ENCODE measurements around the gene GPR32.
"Not testable (repeated sequence)": the region's sequence is repeated elsewhere in the genome, so short reads cannot be mapped to it uniquely, and the experiment has no call there.

Gene GPR32

GRCh38 chr19:50736338-50736737 lies 33.9 kb upstream of the GPR32 start:
- no peak overlapping the region for H3K4me3 ChIP-seq (ENCODE audit: low read depth, low read length)
- no peak for DNase-seq (ENCODE audit: low read depth)

GRCh38 chr19:50739132-50739913 lies 30.9 kb upstream of the GPR32 start:
- TF ChIP-seq, protein P1, sequence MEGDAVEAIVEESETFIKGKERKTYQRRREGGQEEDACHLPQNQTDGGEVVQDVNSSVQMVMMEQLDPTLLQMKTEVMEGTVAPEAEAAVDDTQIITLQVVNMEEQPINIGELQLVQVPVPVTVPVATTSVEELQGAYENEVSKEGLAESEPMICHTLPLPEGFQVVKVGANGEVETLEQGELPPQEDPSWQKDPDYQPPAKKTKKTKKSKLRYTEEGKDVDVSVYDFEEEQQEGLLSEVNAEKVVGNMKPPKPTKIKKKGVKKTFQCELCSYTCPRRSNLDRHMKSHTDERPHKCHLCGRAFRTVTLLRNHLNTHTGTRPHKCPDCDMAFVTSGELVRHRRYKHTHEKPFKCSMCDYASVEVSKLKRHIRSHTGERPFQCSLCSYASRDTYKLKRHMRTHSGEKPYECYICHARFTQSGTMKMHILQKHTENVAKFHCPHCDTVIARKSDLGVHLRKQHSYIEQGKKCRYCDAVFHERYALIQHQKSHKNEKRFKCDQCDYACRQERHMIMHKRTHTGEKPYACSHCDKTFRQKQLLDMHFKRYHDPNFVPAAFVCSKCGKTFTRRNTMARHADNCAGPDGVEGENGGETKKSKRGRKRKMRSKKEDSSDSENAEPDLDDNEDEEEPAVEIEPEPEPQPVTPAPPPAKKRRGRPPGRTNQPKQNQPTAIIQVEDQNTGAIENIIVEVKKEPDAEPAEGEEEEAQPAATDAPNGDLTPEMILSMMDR (IDR thresholded peaks at IDR 0.05; ENCODE audit: control insufficient read depth, extremely low read depth, insufficient read depth), result no peak
- DNase-seq (ENCODE audit: low read depth), result no peak
- H3K4me3 ChIP-seq (ENCODE audit: low read depth, low read length), result no peak overlapping the region

More at GRCh38 chr19:50736338-50736737, 33.9 kb upstream of the GPR32 start:
- TF ChIP-seq, protein P1 (IDR thresholded peaks at IDR 0.05; ENCODE audit: control insufficient read depth, extremely low read depth, insufficient read depth), result no peak

- TF ChIP-seq, protein P1 (IDR thresholded peaks at IDR 0.05; ENCODE audit: control insufficient read depth, extremely low read depth, insufficient read depth), result no peak
- DNase-seq (ENCODE audit: low read depth), result no peak
- no peak overlapping the region for H3K4me3 ChIP-seq (ENCODE audit: low read depth, low read length)
Measured at GRCh38 chr19:50739914-50740426, 30.3 kb upstream of the GPR32 start.

DNA sequence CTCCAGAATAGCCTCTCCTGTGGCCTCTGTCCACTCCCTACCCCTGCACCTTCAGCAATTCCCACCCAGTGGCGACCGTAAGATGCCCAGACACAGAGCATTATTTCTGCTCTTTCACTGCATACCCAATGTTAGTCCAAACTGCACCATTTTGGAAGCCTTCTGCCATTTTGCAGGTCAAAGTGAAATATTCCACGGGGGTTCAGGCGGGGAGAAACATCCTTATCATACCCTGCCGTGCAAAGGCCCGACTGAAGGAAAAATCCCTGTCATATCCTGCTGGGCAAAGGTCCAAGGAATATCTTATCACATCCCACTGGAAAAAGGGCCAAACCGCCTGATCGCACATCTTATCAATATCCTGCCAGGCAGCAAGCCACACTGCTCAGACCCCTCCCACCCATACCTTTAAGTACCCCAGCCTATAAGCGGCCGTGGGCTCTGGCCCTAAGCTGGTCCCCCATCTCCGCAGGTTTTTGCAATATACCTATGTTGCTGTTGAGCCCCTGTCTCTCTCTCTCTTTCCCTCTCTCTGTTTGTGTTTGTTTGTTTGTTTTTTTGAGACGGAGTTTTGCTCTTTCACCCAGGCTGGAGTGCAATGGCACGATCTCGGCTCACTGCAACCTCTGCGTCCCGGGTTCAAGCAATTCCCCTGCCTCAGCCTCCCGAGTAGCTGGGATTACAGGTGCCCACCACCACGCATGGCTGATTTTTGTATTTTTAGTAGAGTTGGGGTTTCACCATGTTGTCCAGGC lies 28.9 kb upstream of the GPR32 start:
- TF ChIP-seq, protein P1 (IDR thresholded peaks at IDR 0.05; ENCODE audit: control insufficient read depth, extremely low read depth, insufficient read depth), result no peak
- H3K4me3 ChIP-seq (ENCODE audit: low read depth, low read length), result no peak overlapping the region
- no peak for DNase-seq (ENCODE audit: low read depth)

- no peak overlapping the region for H3K4me3 ChIP-seq (ENCODE audit: low read depth, low read length)
- TF ChIP-seq, protein P1 (IDR thresholded peaks at IDR 0.05; ENCODE audit: control insufficient read depth, extremely low read depth, insufficient read depth), result no peak
- DNase-seq (ENCODE audit: low read depth), result no peak
Measured at GRCh38 chr19:50743537-50743936, 26.7 kb upstream of the GPR32 start.

DNA sequence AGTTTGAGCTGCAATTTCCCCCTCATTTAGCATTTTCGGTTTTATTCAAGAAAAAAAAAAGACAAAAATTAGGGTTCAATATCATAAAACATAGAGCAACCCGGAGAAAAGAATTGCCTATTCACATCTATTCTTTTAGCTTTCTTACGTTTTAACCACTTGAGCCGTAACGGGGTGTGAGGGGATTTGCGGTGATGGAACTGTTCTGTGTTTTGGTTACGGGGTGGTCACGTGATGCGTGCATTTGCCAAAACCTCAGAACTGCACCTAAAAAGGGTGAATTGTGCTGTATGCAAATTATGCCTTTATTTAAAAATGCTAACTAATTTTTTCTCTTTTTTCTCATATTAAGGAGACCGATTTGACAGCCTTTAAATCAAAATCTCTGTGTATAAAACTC lies 25.0 kb upstream of the GPR32 start:
- no peak for DNase-seq (ENCODE audit: low read depth)
- H3K4me3 ChIP-seq (ENCODE audit: low read depth, low read length), result no peak overlapping the region
- TF ChIP-seq, protein P1 (IDR thresholded peaks at IDR 0.05; ENCODE audit: control insufficient read depth, extremely low read depth, insufficient read depth), result no peak

GRCh38 chr19:50747141-50747540 lies 23.1 kb upstream of the GPR32 start:
- not testable (repeated sequence) for DNase-seq (ENCODE audit: low read depth); H3K4me3 ChIP-seq (ENCODE audit: low read depth, low read length)
